ENCODE data around the gene IFT25. TPM values are rescaled to one million over a fixed set of nuclear protein-coding genes. Genes with fewer than 3 reads are reported as not detected.

The IFT25 gene
- total and polyA plus RNA-seq, 5 donors = 14.2 to 20.5 (median 16.0) TPM

- DNase-seq = no peak
- ATAC-seq = no peak
- Histone ChIP-seq H3K27me3 (ENCODE audit: control insufficient read depth, insufficient read depth) (no peaks in the 10 kb centered on the region), H3K4me1 (ENCODE audit: control insufficient read depth, insufficient read depth, low read length) (peaks cover 5% of the 10 kb centered on the region), H3K27ac (ENCODE audit: low read length) (no peak overlapping the region), H3K4me3 (ENCODE audit: low read length) (no peak overlapping the region), H3K9me3 (ENCODE audit: control insufficient read depth, low read length) (no peaks in the 10 kb centered on the region)
- WGBS = 95% methylated on average over 14 of the region's 14 CpGs
- intact Hi-C loops (cut with DNase I) = loop anchor here in 2 of 4 donors (2.0 to 10.0 kb wide), 2 partner anchors 49 to 67 kb away; partner anchors contain the start of gene DIO1 (in 1 of the 2)
Measured at GRCh38 chr1:53943490-53944043, 1.9 kb downstream of the IFT25 start.

DNA sequence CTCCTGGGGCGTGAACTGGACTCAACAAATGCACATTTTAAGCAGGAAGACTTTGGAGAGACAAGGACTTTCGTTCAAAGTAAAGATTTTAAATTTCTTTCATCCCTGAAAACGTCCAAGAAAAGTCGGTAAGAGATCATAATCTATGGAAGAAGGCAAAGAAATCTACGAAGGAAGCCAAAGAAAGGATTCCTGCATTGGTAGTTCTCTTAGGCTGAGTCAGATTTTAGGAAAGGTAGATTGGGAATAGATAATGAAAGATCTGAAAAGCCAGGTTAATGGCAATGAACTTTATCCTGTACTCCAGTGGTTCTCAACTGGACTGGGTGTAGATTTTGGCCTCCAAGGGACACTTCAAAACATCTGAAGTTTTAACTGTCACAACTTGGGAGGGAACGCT, 2.4 kb downstream of the IFT25 start:
- H3K4me1 ChIP-seq (ENCODE audit: control insufficient read depth, insufficient read depth, low read length) = peaks cover 5% of the 10 kb centered on the region
- WGBS = 97% methylated on average over 6 of the region's 6 CpGs
- no peak for DNase-seq
- H3K27ac ChIP-seq (ENCODE audit: low read length) = no peak overlapping the region
- H3K4me3 ChIP-seq (ENCODE audit: low read length) = no peak overlapping the region
- ATAC-seq = no peak
- intact Hi-C loops (cut with DNase I) = loop anchor here in 2 of 4 donors (2.0 to 10.0 kb wide), 2 partner anchors 48 to 66 kb away; partner anchors contain the start of gene DIO1 (in 1 of the 2)
- no peaks in the 10 kb centered on the region for H3K27me3 ChIP-seq (ENCODE audit: control insufficient read depth, insufficient read depth)
- no peaks in the 10 kb centered on the region for H3K9me3 ChIP-seq (ENCODE audit: control insufficient read depth, low read length)

DNA sequence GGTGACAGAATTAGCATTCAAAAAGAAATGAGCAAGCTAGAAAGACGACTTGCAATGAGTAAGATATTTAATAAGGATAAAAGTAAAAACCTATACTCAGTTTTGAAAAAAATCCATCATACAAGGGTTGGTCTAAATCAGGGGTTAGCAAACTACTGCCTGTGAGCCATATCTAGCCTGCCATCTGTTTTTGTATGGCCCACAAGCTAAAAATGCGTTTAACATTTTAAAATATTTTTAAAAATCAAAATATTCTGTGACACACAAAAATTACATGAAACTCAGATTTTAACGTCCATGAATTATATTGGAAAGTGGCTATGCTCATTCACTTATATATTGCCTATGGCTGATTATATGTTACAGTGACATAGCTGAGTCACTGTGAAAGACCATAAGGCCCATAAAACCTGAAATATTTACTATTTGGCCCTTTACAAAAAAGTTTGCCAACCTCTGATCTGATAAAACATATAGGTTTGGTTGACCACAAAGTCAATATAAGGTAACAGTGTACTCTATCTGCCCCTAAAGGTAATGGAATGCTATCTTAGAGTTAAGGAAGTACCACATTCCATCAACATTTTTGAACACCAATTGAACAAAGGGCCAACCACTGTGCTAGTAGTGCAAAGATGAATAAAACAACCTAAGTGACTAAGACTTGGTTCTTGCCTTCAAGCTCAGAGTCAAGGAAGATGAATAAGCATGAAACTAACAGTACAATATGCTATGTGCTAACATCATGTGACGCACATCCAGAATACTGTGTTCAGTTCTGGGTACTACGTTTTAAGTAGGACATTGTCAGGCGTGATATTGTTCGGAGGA, 3.2 kb downstream of the IFT25 start:
- Histone ChIP-seq H3K9me3 (ENCODE audit: control insufficient read depth, low read length) (no peaks in the 10 kb centered on the region), H3K4me1 (ENCODE audit: control insufficient read depth, insufficient read depth, low read length) (peaks cover 5% of the 10 kb centered on the region), H3K4me3 (ENCODE audit: low read length) (no peak overlapping the region), H3K27ac (ENCODE audit: low read length) (no peak overlapping the region), H3K27me3 (ENCODE audit: control insufficient read depth, insufficient read depth) (no peaks in the 10 kb centered on the region)
- DNase-seq = no peak
- no peak for ATAC-seq
- 86% methylated on average over 7 of the region's 7 CpGs for WGBS
- intact Hi-C loops (cut with DNase I) = loop anchor here in 2 of 4 donors (2.0 to 10.0 kb wide), 2 partner anchors 48 to 66 kb away; partner anchors contain the start of gene DIO1 (in 1 of the 2)

DNA sequence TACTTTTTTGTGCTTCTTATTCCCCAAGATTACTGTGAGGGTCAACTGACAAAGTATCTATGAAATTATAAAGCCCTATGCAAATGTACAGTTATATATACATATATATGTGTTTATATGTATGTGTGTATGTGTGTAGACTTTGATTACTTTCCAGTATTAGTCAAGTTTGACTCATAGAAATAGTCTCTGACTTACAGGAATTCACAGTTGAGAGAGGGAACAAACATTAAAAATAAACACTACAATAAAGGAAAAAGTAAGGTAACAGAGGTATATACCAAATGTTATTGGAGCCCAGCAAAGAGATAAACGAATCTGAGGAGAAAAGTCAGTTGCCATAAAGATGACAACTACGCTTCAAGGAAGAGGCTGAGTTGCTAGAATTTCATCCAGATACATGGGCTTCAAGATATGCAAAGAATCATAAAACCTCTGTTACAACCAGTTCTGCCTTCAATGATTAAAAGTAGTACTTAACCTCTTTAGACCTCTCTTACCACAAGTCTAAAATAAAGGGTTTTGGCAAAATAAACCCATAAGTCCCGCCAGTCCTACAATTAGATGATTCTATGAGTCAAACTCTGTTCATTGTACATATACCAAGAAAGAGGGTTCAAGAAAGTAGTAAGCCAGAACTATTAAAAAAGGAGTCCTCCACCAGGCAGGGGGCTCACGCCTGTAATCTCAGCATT, 7.2 kb downstream of the IFT25 start:
- intact Hi-C loops (cut with DNase I) = no loop called here
- Histone ChIP-seq H3K9me3 (ENCODE audit: control insufficient read depth, low read length) (no peaks in the 10 kb centered on the region), H3K27me3 (ENCODE audit: control insufficient read depth, insufficient read depth) (no peaks in the 10 kb centered on the region), H3K27ac (ENCODE audit: low read length) (no peak overlapping the region), H3K4me1 (ENCODE audit: control insufficient read depth, insufficient read depth, low read length) (no peaks in the 10 kb centered on the region), H3K4me3 (ENCODE audit: low read length) (no peak overlapping the region)
- 95% methylated on average over 4 of the region's 4 CpGs for WGBS
- ATAC-seq (no peak), DNase-seq (no peak)

DNA sequence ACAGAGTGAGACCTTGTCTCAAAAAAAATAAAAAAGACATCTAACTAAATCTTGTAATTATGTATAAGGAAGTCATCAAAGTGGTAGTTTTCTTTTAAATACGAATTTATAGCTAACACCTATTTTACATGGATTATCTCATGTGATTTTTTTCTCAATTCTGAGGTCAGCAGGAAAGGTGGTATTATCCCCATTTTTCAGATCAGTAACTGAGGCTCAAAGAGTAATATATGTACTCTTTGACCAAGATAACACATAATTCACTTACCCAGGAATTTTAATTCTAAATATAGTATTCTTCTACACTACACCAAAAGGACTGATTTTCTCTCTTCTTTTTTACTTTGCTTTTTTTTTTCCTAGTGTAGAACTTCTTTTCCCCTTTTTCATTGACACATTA, 9.1 kb downstream of the IFT25 start:
- no peak overlapping the region for H3K4me3 ChIP-seq (ENCODE audit: low read length)
- H3K27ac ChIP-seq (ENCODE audit: low read length) = no peak overlapping the region
- no peaks in the 10 kb centered on the region for H3K9me3 ChIP-seq (ENCODE audit: control insufficient read depth, low read length)
- no peaks in the 10 kb centered on the region for H3K27me3 ChIP-seq (ENCODE audit: control insufficient read depth, insufficient read depth)
- H3K4me1 ChIP-seq (ENCODE audit: control insufficient read depth, insufficient read depth, low read length) = no peaks in the 10 kb centered on the region
- 87% methylated on average over 1 of the region's 1 CpG for WGBS
- DNase-seq (no peak), ATAC-seq (no peak)
- intact Hi-C loops (cut with DNase I) = no loop called here

DNA sequence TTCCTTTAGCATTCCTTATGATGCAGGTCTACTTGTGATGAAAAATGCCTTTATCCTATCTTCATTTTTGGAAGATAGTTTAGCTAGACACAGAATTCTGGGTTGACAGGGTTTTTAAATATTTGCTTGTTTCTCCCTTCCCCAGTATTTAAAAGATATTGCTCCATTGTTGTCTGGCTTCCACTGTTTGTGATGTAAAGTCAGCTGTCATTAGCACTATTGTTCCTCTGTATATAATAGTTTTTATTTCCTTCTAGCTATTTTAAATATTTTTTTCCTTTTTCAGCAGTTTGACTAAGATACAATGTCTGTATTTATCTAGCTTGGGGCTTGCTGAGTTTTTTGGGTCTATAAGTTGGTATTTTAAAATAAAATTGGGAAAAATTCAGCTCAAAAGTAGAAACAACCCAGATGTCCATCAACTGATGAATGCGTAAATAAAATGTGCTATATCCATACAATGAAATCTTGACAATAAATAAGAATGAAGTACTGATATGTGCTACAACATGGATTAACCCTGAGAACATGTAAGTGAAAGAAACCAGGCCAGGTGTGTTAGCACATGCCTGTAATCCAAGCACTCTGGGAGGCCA, 11.2 kb downstream of the IFT25 start:
- intact Hi-C loops (cut with DNase I) = no loop called here
- no peaks in the 10 kb centered on the region for H3K4me1 ChIP-seq (ENCODE audit: control insufficient read depth, insufficient read depth, low read length)
- no peaks in the 10 kb centered on the region for H3K27me3 ChIP-seq (ENCODE audit: control insufficient read depth, insufficient read depth)
- WGBS = 97% methylated on average over 1 of the region's 1 CpG
- DNase-seq = no peak
- no peak overlapping the region for H3K4me3 ChIP-seq (ENCODE audit: low read length)
- H3K27ac ChIP-seq (ENCODE audit: low read length) = no peak overlapping the region
- ATAC-seq = no peak
- H3K9me3 ChIP-seq (ENCODE audit: control insufficient read depth, low read length) = no peaks in the 10 kb centered on the region

GRCh38 chr1:53931523-53931922, 14.0 kb downstream of the IFT25 start:
- WGBS = 96% methylated on average over 2 of the region's 2 CpGs
- Histone ChIP-seq H3K27me3 (ENCODE audit: control insufficient read depth, insufficient read depth) (no peaks in the 10 kb centered on the region), H3K4me1 (ENCODE audit: control insufficient read depth, insufficient read depth, low read length) (no peaks in the 10 kb centered on the region), H3K27ac (ENCODE audit: low read length) (no peak overlapping the region), H3K9me3 (ENCODE audit: control insufficient read depth, low read length) (no peaks in the 10 kb centered on the region), H3K4me3 (ENCODE audit: low read length) (no peak overlapping the region)
- DNase-seq (no peak), ATAC-seq (no peak)
- intact Hi-C loops (cut with DNase I) = no loop called here

DNA sequence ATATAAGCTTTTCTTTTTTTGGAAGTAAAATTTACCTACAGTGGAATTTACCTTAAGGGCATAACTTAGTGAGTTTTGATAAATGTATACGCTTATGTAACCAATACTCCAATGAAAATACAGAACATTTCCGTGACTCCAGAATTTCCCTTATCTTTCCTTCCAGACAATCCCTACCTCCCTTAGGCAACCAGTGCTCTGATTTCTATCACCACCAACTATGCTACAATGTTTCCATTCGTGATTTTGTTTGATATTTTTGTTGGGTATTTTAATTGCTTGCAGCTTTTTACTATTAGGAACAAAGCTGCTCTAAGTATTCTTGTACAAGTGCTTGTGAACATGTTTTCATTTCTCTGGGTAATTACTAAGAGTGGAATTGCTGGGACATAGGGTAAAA, 14.6 kb downstream of the IFT25 start:
- intact Hi-C loops (cut with DNase I) = no loop called here
- no peaks in the 10 kb centered on the region for H3K27me3 ChIP-seq (ENCODE audit: control insufficient read depth, insufficient read depth)
- DNase-seq (no peak), ATAC-seq (no peak)
- H3K4me3 ChIP-seq (ENCODE audit: low read length) = no peak overlapping the region
- WGBS = 86% methylated on average over 3 of the region's 3 CpGs
- no peaks in the 10 kb centered on the region for H3K9me3 ChIP-seq (ENCODE audit: control insufficient read depth, low read length)
- H3K4me1 ChIP-seq (ENCODE audit: control insufficient read depth, insufficient read depth, low read length) = no peaks in the 10 kb centered on the region
- no peak overlapping the region for H3K27ac ChIP-seq (ENCODE audit: low read length)

GRCh38 chr1:53929246-53929960, 16.1 kb downstream of the IFT25 start:
- intact Hi-C loops (cut with DNase I) = no loop called here
- no peak for ATAC-seq
- WGBS = 68% methylated on average over 2 of the region's 2 CpGs
- H3K27ac ChIP-seq (ENCODE audit: low read length) = no peak overlapping the region
- H3K4me1 ChIP-seq (ENCODE audit: control insufficient read depth, insufficient read depth, low read length) = no peaks in the 10 kb centered on the region
- no peaks in the 10 kb centered on the region for H3K27me3 ChIP-seq (ENCODE audit: control insufficient read depth, insufficient read depth)
- DNase-seq = no peak
- no peak overlapping the region for H3K4me3 ChIP-seq (ENCODE audit: low read length)
- H3K9me3 ChIP-seq (ENCODE audit: control insufficient read depth, low read length) = no peaks in the 10 kb centered on the region

DNA sequence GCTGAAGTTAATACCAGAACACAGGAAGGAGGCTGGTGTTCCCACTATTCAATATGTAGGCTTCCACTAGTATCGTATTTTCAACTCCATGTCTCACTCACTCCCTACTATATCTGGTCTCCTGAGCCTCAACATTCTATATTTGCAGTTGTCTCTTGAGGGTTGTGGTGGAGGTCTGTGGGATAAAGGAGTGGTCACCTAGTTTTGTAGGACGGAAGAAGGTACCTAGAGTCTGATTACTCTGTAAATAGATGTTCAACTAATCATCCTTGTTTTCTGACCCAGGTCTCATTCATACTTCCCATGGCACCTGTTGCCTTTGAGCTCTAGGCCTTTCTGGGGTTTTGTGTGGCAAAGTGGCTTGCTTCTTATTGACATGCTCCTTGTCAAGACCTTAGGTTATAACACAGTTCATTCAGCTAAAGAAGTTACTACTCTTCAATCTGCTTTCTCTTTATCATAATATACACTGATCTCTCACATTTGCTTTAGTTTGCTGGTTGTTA, 18.1 kb downstream of the IFT25 start:
- DNase-seq (no peak), ATAC-seq (no peak)
- H3K4me1 ChIP-seq (ENCODE audit: control insufficient read depth, insufficient read depth, low read length) = no peaks in the 10 kb centered on the region
- intact Hi-C loops (cut with DNase I) = no loop called here
- H3K9me3 ChIP-seq (ENCODE audit: control insufficient read depth, low read length) = no peaks in the 10 kb centered on the region
- no peaks in the 10 kb centered on the region for H3K27me3 ChIP-seq (ENCODE audit: control insufficient read depth, insufficient read depth)
- H3K4me3 ChIP-seq (ENCODE audit: low read length) = no peak overlapping the region
- WGBS = 96% methylated on average over 2 of the region's 2 CpGs
- H3K27ac ChIP-seq (ENCODE audit: low read length) = no peak overlapping the region

Data from right cardiac atrium (tissue), 5 donors.